ENCODE results near the gene KANK2.

The KANK2 gene

GRCh38 chr19:11225172-11225571, 27.8 kb upstream of the KANK2 start:
- DNase-seq = no peak

GRCh38 chr19:11224429-11224828, 27.1 kb upstream of the KANK2 start:
- no peak for DNase-seq

- no peak for DNase-seq
These were observed 25.9 kb upstream of the KANK2 start for GRCh38 chr19:11223200-11223599.

GRCh38 chr19:11221082-11221598, 23.8 kb upstream of the KANK2 start:
- no peak for DNase-seq

GRCh38 chr19:11214387-11214786, 17.0 kb upstream of the KANK2 start:
- DNase-seq = no peak

GRCh38 chr19:11210656-11210928, 13.2 kb upstream of the KANK2 start:
- DNase-seq = no peak

- DNase-seq = no peak
These were observed 12.7 kb upstream of the KANK2 start for GRCh38 chr19:11209839-11210655.

- no peak for DNase-seq
These were observed 11.5 kb upstream of the KANK2 start for GRCh38 chr19:11208561-11209471.

- no peak for DNase-seq
These were observed 8.7 kb upstream of the KANK2 start for GRCh38 chr19:11205939-11206570.

- no peak for DNase-seq
These were observed 7.6 kb upstream of the KANK2 start for GRCh38 chr19:11204943-11205349.

GRCh38 chr19:11204076-11204602, 6.8 kb upstream of the KANK2 start:
- no peak for DNase-seq

- peak; percentile 46 for DNase-seq
These were observed 6.1 kb upstream of the KANK2 start for GRCh38 chr19:11203194-11204075.

GRCh38 chr19:11202488-11203193, 5.3 kb upstream of the KANK2 start:
- no peak for DNase-seq

GRCh38 chr19:11201791-11202190, 4.4 kb upstream of the KANK2 start:
- DNase-seq = no peak

- DNase-seq = no peak
These were observed 3.6 kb upstream of the KANK2 start for GRCh38 chr19:11200931-11201330.

GRCh38 chr19:11200015-11200574, 2.8 kb upstream of the KANK2 start:
- DNase-seq = no peak

- no peak for DNase-seq
These were observed 2.2 kb upstream of the KANK2 start for GRCh38 chr19:11199517-11199916.

GRCh38 chr19:11198769-11199424, 1.6 kb upstream of the KANK2 start:
- DNase-seq = no peak

- no peak for DNase-seq
These were observed 810 bp upstream of the KANK2 start for GRCh38 chr19:11198175-11198534.

- no peak for DNase-seq
These were observed 698 bp downstream of the KANK2 start for GRCh38 chr19:11196406-11197287.

Measured in activated CD4-positive, alpha-beta T cell treated with anti-CD3 and anti-CD28 coated beads for 48 hours (primary cell).